Neural progenitor cell (in vitro differentiated cells): ENCODE data around the gene PRUNE1.

Experiments
- EZH2 ChIP-seq: fragments of 200-600 bp; sonication (generic); IDR thresholded peaks from 2 replicates; pipeline ENCODE4 v1.6.1; 2017; ENCODE audit warnings: antibody characterized with exemption, mild to moderate bottlenecking, moderate library complexity
- TF ChIP-seq, protein P1 (sequence below): fragments of 200-600 bp; sonication (generic); IDR thresholded peaks from 2 replicates; pipeline ENCODE4 v1.5.1; 2017; ENCODE audit warnings: antibody characterized with exemption, mild to moderate bottlenecking

DNA sequence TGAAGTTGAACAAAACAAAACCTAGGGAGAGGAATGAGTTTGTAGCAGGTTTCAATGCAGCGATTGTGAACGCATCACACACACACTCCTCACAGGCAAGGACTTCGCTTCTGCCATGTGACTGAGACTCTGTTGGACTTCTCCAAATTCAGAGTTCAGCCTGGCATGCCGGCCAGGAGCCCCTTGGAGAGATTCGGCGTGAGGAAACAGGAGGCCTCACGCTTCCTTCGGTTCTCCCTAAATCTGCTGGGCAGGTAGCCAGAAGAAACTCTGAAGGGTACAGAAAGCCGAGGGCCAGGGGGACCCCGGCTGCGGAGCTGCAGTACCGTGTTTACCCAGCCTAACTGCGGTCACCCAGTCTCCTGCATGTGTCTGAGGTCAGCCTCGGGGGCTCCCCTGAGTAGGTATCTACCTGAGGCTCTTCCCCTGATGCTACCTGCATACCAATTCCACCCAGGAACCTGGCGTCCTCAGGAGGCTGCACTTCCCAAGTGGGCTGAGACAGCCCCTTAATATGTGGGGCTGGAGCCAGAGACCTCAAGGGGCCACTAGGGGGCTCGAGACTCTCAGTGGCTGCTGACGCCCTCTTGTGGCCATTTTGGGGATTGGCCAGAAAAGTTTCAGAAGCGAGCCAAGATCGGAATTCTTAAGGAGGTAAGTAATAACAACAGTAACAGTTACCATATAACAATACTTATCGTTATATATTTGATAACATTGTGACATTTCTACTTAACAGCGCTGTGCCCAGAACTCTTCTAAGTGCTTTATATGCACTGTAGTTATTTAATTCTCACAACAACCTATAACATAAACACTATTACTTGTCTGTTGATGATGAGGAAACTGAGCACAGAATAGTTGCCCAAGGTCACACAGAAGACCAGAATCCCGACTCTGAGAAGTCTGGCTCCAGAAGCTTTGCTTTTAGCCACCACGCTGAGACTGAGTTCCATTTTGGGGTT is 28.9 kb upstream of the PRUNE1 start:
- TF ChIP-seq, protein P1, sequence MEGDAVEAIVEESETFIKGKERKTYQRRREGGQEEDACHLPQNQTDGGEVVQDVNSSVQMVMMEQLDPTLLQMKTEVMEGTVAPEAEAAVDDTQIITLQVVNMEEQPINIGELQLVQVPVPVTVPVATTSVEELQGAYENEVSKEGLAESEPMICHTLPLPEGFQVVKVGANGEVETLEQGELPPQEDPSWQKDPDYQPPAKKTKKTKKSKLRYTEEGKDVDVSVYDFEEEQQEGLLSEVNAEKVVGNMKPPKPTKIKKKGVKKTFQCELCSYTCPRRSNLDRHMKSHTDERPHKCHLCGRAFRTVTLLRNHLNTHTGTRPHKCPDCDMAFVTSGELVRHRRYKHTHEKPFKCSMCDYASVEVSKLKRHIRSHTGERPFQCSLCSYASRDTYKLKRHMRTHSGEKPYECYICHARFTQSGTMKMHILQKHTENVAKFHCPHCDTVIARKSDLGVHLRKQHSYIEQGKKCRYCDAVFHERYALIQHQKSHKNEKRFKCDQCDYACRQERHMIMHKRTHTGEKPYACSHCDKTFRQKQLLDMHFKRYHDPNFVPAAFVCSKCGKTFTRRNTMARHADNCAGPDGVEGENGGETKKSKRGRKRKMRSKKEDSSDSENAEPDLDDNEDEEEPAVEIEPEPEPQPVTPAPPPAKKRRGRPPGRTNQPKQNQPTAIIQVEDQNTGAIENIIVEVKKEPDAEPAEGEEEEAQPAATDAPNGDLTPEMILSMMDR = peak; percentile 100
- TF ChIP-seq EZH2 = no peak
